Measurements from ENCODE around the gene PON3. TPM values are rescaled to one million over a fixed set of nuclear protein-coding genes. Genes with fewer than 3 reads are reported as not detected.

PON3 gene
- total and polyA plus RNA-seq, 2 of the 8 experiments (the other 6 are each of a cell fraction or from before 2014, with no cell fraction given), result not detected

- TF ChIP-seq ATF2 (IDR thresholded peaks at IDR 0.05; ENCODE audit: low read length), result no peak
- no peak for TF ChIP-seq HDAC6 (IDR thresholded peaks at IDR 0.05; ENCODE audit: low read depth, low read length)
- TF ChIP-seq CHD2 (IDR thresholded peaks at IDR 0.05; ENCODE audit: low read length), result no peak
- TF ChIP-seq CHD7 (IDR thresholded peaks at IDR 0.05; ENCODE audit: insufficient replicate concordance, low read length), result no peak
- TF ChIP-seq NANOG (IDR thresholded peaks at IDR 0.05; ENCODE audit: insufficient read depth, low read depth, low read length, poor library complexity, severe bottlenecking), result no peak
Measured at GRCh38 chr7:95367606-95368005, 28.6 kb downstream of the PON3 start (continued).
